SK-N-MC (cell line): ENCODE measurements around the gene GOSR2.

Experiments
- DNase-seq: peaks from one replicate; pipeline ENCODE4 v3.0.0-alpha.2; 2011; ENCODE audit warnings: low read depth, low spot score
- H3K27ac ChIP-seq: fragments of 200-600 bp; sonication (generic); 2 replicates; pipeline ENCODE4 v1.5.1; 2016; ENCODE audit warnings: mixed run types
- H3K36me3 ChIP-seq: fragments of 200-600 bp; sonication (generic); 2 replicates; pipeline ENCODE4 v1.6.1; 2017; ENCODE audit warnings: antibody characterized with exemption, low read length, mixed read lengths; ENCODE audit not compliant: insufficient read depth
- H3K4me3 ChIP-seq: fragments of 200-600 bp; sonication (generic); 2 replicates; pipeline ENCODE4 v1.5.1; 2016
- H3K9ac ChIP-seq: fragments of 200-600 bp; sonication (generic); 2 replicates; pipeline ENCODE4 v1.8.0; 2017; ENCODE audit warnings: mixed run types, mixed read lengths; ENCODE audit not compliant: insufficient read length
- H3K9me3 ChIP-seq: fragments of 200-600 bp; sonication (generic); 2 replicates; pipeline ENCODE4 v1.6.1; 2017; ENCODE audit warnings: low read depth, mild to moderate bottlenecking, antibody characterized with exemption, low read length, moderate library complexity, mixed read lengths
- EZH2 ChIP-seq: fragments of 200-600 bp; sonication (generic); IDR thresholded peaks from one replicate; pipeline ENCODE4 v1.6.1; 2017; ENCODE audit warnings: antibody characterized with exemption
- FOXP2 ChIP-seq: optimal IDR thresholded peaks from 2 replicates; pipeline ENCODE3; 2011; ENCODE audit warnings: mild to moderate bottlenecking, moderate library complexity; ENCODE audit not compliant: insufficient read depth; ENCODE audit errors: extremely low read length, control extremely low read depth
- POLR2AphosphoS5 ChIP-seq: IDR thresholded peaks from 2 replicates; pipeline ENCODE4 v1.6.1; 2012; ENCODE audit warnings: mild to moderate bottlenecking, low read depth, low read length, borderline replicate concordance

Gene GOSR2

GRCh38 chr17:46898860-46899259, 24.1 kb upstream of the GOSR2 start:
- H3K27ac ChIP-seq: no peak overlapping the region
- no peaks in the 10 kb centered on the region; the same call in 1 of the 2 replicates for H3K9me3 ChIP-seq
- H3K9ac ChIP-seq: no peak overlapping the region
- no peaks in the 10 kb centered on the region for H3K36me3 ChIP-seq
- no peak overlapping the region for H3K4me3 ChIP-seq
- DNase-seq: no peak
- TF ChIP-seq EZH2: no peak
- no peak for TF ChIP-seq FOXP2
- no peak for TF ChIP-seq POLR2AphosphoS5

GRCh38 chr17:46901291-46901690, 21.7 kb upstream of the GOSR2 start:
- H3K9me3 ChIP-seq: no peaks in the 10 kb centered on the region; the same call in 1 of the 2 replicates
- no peak for DNase-seq
- H3K36me3 ChIP-seq: no peaks in the 10 kb centered on the region
- H3K27ac ChIP-seq: no peak overlapping the region
- H3K4me3 ChIP-seq: no peak overlapping the region
- TF ChIP-seq EZH2: no peak
- H3K9ac ChIP-seq: no peak overlapping the region

- no peak overlapping the region for H3K9ac ChIP-seq
- TF ChIP-seq FOXP2 (no peak), EZH2 (no peak), POLR2AphosphoS5 (no peak)
- DNase-seq: no peak
- no peaks in the 10 kb centered on the region; the same call in 1 of the 2 replicates for H3K9me3 ChIP-seq
- no peaks in the 10 kb centered on the region for H3K36me3 ChIP-seq
- no peak overlapping the region for H3K4me3 ChIP-seq
- H3K27ac ChIP-seq: no peak overlapping the region
Measured at GRCh38 chr17:46903762-46904672, 18.9 kb upstream of the GOSR2 start.

- H3K36me3 ChIP-seq: no peaks in the 10 kb centered on the region
- TF ChIP-seq EZH2: no peak
- TF ChIP-seq POLR2AphosphoS5: no peak
- no peak for TF ChIP-seq FOXP2
Measured at GRCh38 chr17:46908068-46908737, 14.8 kb upstream of the GOSR2 start.

GRCh38 chr17:46910179-46910927, 12.6 kb upstream of the GOSR2 start:
- no peaks in the 10 kb centered on the region for H3K9me3 ChIP-seq
- H3K36me3 ChIP-seq: no peaks in the 10 kb centered on the region
- no peak overlapping the region for H3K9ac ChIP-seq
- no peak for TF ChIP-seq FOXP2
- TF ChIP-seq POLR2AphosphoS5: no peak
- TF ChIP-seq EZH2: no peak
- no peak overlapping the region for H3K27ac ChIP-seq
- no peak for DNase-seq
- H3K4me3 ChIP-seq: no peak overlapping the region

More at GRCh38 chr17:46908068-46908737, 14.8 kb upstream of the GOSR2 start:
- Histone ChIP-seq H3K27ac (no peak overlapping the region), H3K9me3 (no peaks in the 10 kb centered on the region), H3K9ac (no peak overlapping the region), H3K4me3 (no peak overlapping the region)
- no peak for DNase-seq

- TF ChIP-seq FOXP2 (no peak), POLR2AphosphoS5 (no peak), EZH2 (no peak)
- Histone ChIP-seq H3K4me3 (no peak overlapping the region), H3K9me3 (no peaks in the 10 kb centered on the region), H3K27ac (no peak overlapping the region), H3K9ac (no peak overlapping the region), H3K36me3 (no peaks in the 10 kb centered on the region)
- DNase-seq: no peak
Measured at GRCh38 chr17:46911311-46911710, 11.6 kb upstream of the GOSR2 start.

- Histone ChIP-seq H3K4me3 (no peak overlapping the region), H3K9ac (no peak overlapping the region), H3K9me3 (no peaks in the 10 kb centered on the region), H3K27ac (no peak overlapping the region), H3K36me3 (no peaks in the 10 kb centered on the region)
- TF ChIP-seq EZH2 (no peak), POLR2AphosphoS5 (no peak), FOXP2 (no peak)
- no peak for DNase-seq
Measured at GRCh38 chr17:46915596-46915995, 7.4 kb upstream of the GOSR2 start.

- Histone ChIP-seq H3K36me3 (no peaks in the 10 kb centered on the region), H3K27ac (no peak overlapping the region), H3K9me3 (no peaks in the 10 kb centered on the region), H3K4me3 (no peak overlapping the region), H3K9ac (no peak overlapping the region)
- TF ChIP-seq EZH2: no peak
- no peak for TF ChIP-seq FOXP2
- no peak for TF ChIP-seq POLR2AphosphoS5
- no peak for DNase-seq
Measured at GRCh38 chr17:46916211-46916610, 6.7 kb upstream of the GOSR2 start.
